ENCODE data around the gene RNF227. TPM values are rescaled to one million over a fixed set of nuclear protein-coding genes. Genes with fewer than 3 reads are reported as not detected.

Gene RNF227
- total RNA-seq, 1 experiment from 2014 or later = 1.8 TPM

GRCh38 chr17:7889166-7889955 is 26.7 kb downstream of the RNF227 start:
- peak; percentile 94 for DNase-seq (ENCODE audit: low spot score)

GRCh38 chr17:7888184-7888920 is 27.7 kb downstream of the RNF227 start, which contains the start of gene CHD3:
Gene CHD3 (plus strand): TSS chr17:7888789. CDS start chr17:7889001, 212 bp downstream.
- no peak for DNase-seq (ENCODE audit: low spot score)

GRCh38 chr17:7887482-7888183 is 28.5 kb downstream of the RNF227 start:
- peak; percentile 89 for DNase-seq (ENCODE audit: low spot score)

- DNase-seq (ENCODE audit: low spot score) = no peak
Measured at GRCh38 chr17:7887038-7887481, 29.0 kb downstream of the RNF227 start.

- peak; percentile 21 for DNase-seq (ENCODE audit: low spot score)
Measured at GRCh38 chr17:7886227-7887037, 29.7 kb downstream of the RNF227 start.

- peak; percentile 60 for DNase-seq (ENCODE audit: low spot score)
Measured at GRCh38 chr17:7885367-7886226, 30.5 kb downstream of the RNF227 start.

GRCh38 chr17:7884581-7885366 is 31.3 kb downstream of the RNF227 start:
- no peak for DNase-seq (ENCODE audit: low spot score)

GRCh38 chr17:7883781-7884386 is 32.2 kb downstream of the RNF227 start:
- DNase-seq (ENCODE audit: low spot score) = peak; percentile 14

- no peak for DNase-seq (ENCODE audit: low spot score)
Measured at GRCh38 chr17:7882629-7883028, 33.5 kb downstream of the RNF227 start.

- no peak for DNase-seq (ENCODE audit: low spot score)
Measured at GRCh38 chr17:7882068-7882467, 34.0 kb downstream of the RNF227 start.

- DNase-seq (ENCODE audit: low spot score) = no peak
Measured at GRCh38 chr17:7881276-7882054, 34.6 kb downstream of the RNF227 start.

GRCh38 chr17:7880076-7880868 is 35.8 kb downstream of the RNF227 start:
- DNase-seq (ENCODE audit: low spot score) = no peak

- DNase-seq (ENCODE audit: low spot score) = no peak
Measured at GRCh38 chr17:7878234-7878633, 37.9 kb downstream of the RNF227 start.

- no peak for DNase-seq (ENCODE audit: low spot score)
Measured at GRCh38 chr17:7875804-7876370, 40.2 kb downstream of the RNF227 start.

- no peak for DNase-seq (ENCODE audit: low spot score)
Measured at GRCh38 chr17:7873051-7873450, 43.0 kb downstream of the RNF227 start.

- DNase-seq (ENCODE audit: low spot score) = no peak
Measured at GRCh38 chr17:7867881-7868329, 48.2 kb downstream of the RNF227 start.
